SK-N-SH (cell line): Measurements from ENCODE around the gene AATF.

Source experiments
- EP300 ChIP-seq, 2 experiments: IDR thresholded peaks; 2 replicates each; pipeline versions ENCODE4 v1.4.0 to v1.6.1; 2012; ENCODE audit warnings: borderline replicate concordance in 1 of 2, low read depth in 1 of 2, low read length in 1 of 2
- EZH2phosphoT487 ChIP-seq: fragments of 200-600 bp; sonication (generic); IDR thresholded peaks from 2 replicates; pipeline ENCODE4 v1.6.1; 2017; ENCODE audit warnings: low read depth, mixed run types, mild to moderate bottlenecking, antibody characterized with exemption, moderate library complexity, borderline replicate concordance
- FOXM1 ChIP-seq: IDR thresholded peaks from 2 replicates; pipeline ENCODE4 v1.4.0; 2012; ENCODE audit warnings: low read depth, mild to moderate bottlenecking
- GABPA ChIP-seq: IDR thresholded peaks from 2 replicates; pipeline ENCODE4 v1.4.0; 2012; ENCODE audit warnings: low read depth, mild to moderate bottlenecking
- JUND ChIP-seq: IDR thresholded peaks from 2 replicates; pipeline ENCODE4 v1.4.0; 2012
- MXI1 ChIP-seq: IDR thresholded peaks from 2 replicates; pipeline ENCODE4 v1.6.1; 2012; ENCODE audit warnings: mild to moderate bottlenecking, low read depth, low read length, improper control_type of control experiment
- NFIC ChIP-seq: IDR thresholded peaks from 2 replicates; pipeline ENCODE4 v1.4.0; 2012; ENCODE audit warnings: borderline replicate concordance
- POLR2AphosphoS5 ChIP-seq: IDR thresholded peaks from 2 replicates; pipeline ENCODE4 v1.6.1; 2012; ENCODE audit warnings: low read depth, low read length
- USF1 ChIP-seq: IDR thresholded peaks from 2 replicates; pipeline ENCODE4 v1.4.0; 2012; ENCODE audit warnings: low read depth, borderline replicate concordance
- TF ChIP-seq, protein P1 (sequence below): fragments of 200-600 bp; sonication (generic); IDR thresholded peaks from 2 replicates; pipeline ENCODE4 v1.6.1; 2017; ENCODE audit warnings: antibody characterized with exemption, mild to moderate bottlenecking, moderate library complexity
- TF ChIP-seq, protein P2 (sequence below): IDR thresholded peaks from 2 replicates; pipeline ENCODE4 v1.6.1; 2012; ENCODE audit warnings: mild to moderate bottlenecking, low read depth, low read length, moderate library complexity
- TF ChIP-seq, protein P3 (sequence below): IDR thresholded peaks from 2 replicates; pipeline ENCODE4 v1.4.0; 2012; ENCODE audit warnings: low read depth

DNA sequence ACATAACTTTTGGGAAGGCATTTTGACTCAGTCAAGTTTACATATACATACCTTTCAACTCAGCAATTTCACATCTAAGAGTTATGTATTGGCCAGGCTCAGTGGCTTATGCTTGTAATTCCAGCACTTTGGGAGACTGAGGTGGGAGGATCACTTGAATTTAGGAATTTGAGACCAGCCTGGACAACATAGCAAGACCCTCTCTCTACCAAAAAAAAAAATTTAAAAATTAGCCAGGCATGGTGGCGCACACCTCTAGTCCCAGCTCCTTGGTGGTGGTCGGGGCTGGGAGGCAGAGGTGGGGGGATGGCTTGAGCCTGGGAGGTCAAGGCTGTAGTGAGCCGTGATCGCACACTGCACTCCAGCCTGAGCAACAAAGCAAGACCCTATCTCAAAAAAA, 79.3 kb downstream of the AATF start:
- TF ChIP-seq USF1 (no peak), GABPA (no peak), POLR2AphosphoS5 (no peak), NFIC (no peak), MXI1 (no peak), EZH2phosphoT487 (no peak), EP300 (IDR thresholded peaks at IDR 0.05; ENCODE audit: borderline replicate concordance in 1 of 2, low read depth in 1 of 2, low read length in 1 of 2) (no peak), JUND (no peak), FOXM1 (no peak)
- TF ChIP-seq, protein P1, sequence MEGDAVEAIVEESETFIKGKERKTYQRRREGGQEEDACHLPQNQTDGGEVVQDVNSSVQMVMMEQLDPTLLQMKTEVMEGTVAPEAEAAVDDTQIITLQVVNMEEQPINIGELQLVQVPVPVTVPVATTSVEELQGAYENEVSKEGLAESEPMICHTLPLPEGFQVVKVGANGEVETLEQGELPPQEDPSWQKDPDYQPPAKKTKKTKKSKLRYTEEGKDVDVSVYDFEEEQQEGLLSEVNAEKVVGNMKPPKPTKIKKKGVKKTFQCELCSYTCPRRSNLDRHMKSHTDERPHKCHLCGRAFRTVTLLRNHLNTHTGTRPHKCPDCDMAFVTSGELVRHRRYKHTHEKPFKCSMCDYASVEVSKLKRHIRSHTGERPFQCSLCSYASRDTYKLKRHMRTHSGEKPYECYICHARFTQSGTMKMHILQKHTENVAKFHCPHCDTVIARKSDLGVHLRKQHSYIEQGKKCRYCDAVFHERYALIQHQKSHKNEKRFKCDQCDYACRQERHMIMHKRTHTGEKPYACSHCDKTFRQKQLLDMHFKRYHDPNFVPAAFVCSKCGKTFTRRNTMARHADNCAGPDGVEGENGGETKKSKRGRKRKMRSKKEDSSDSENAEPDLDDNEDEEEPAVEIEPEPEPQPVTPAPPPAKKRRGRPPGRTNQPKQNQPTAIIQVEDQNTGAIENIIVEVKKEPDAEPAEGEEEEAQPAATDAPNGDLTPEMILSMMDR = no peak
- TF ChIP-seq, protein P2, sequence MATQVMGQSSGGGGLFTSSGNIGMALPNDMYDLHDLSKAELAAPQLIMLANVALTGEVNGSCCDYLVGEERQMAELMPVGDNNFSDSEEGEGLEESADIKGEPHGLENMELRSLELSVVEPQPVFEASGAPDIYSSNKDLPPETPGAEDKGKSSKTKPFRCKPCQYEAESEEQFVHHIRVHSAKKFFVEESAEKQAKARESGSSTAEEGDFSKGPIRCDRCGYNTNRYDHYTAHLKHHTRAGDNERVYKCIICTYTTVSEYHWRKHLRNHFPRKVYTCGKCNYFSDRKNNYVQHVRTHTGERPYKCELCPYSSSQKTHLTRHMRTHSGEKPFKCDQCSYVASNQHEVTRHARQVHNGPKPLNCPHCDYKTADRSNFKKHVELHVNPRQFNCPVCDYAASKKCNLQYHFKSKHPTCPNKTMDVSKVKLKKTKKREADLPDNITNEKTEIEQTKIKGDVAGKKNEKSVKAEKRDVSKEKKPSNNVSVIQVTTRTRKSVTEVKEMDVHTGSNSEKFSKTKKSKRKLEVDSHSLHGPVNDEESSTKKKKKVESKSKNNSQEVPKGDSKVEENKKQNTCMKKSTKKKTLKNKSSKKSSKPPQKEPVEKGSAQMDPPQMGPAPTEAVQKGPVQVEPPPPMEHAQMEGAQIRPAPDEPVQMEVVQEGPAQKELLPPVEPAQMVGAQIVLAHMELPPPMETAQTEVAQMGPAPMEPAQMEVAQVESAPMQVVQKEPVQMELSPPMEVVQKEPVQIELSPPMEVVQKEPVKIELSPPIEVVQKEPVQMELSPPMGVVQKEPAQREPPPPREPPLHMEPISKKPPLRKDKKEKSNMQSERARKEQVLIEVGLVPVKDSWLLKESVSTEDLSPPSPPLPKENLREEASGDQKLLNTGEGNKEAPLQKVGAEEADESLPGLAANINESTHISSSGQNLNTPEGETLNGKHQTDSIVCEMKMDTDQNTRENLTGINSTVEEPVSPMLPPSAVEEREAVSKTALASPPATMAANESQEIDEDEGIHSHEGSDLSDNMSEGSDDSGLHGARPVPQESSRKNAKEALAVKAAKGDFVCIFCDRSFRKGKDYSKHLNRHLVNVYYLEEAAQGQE = no peak
- TF ChIP-seq, protein P3, sequence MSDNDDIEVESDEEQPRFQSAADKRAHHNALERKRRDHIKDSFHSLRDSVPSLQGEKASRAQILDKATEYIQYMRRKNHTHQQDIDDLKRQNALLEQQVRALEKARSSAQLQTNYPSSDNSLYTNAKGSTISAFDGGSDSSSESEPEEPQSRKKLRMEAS = no peak
